ENCODE data around the gene AKAP8L.

DNA sequence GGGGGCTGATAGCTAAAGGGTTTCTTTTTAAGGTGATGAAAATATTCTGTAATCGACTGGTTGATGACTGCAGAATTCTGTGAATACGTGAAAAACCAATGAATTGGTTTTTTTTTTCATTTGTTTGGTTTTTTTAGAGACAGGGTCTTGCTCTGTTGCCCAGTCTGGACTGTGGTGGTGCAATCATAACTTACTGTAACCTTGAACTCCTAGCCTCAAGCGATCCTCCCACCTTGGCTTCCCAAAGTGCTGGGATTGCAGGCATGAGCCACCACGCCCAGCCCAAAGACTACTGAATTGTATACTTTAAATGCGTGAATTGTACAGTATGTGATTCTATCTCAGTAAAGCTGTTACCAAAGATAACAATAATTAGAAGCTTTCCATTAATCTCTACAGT is 24.4 kb downstream of the AKAP8L start:
- no peak for TF ChIP-seq RBBP5 (IDR thresholded peaks at IDR 0.05; ENCODE audit: borderline replicate concordance, insufficient read depth, low read length, poor library complexity, severe bottlenecking)
- TF ChIP-seq BRD4 (IDR thresholded peaks at IDR 0.05) = no peak
- TF ChIP-seq KDM2B (CRISPR knock-in tag; IDR thresholded peaks at IDR 0.05) = no peak
- no peak for TF ChIP-seq FOXM1 (IDR thresholded peaks at IDR 0.05; ENCODE audit: low read depth)
- TF ChIP-seq FOXM1 (CRISPR knock-in tag; IDR thresholded peaks at IDR 0.05; ENCODE audit: low read depth) = no peak
- no peak for TF ChIP-seq ZNF316 (IDR thresholded peaks at IDR 0.05)
- TF ChIP-seq, protein P1, sequence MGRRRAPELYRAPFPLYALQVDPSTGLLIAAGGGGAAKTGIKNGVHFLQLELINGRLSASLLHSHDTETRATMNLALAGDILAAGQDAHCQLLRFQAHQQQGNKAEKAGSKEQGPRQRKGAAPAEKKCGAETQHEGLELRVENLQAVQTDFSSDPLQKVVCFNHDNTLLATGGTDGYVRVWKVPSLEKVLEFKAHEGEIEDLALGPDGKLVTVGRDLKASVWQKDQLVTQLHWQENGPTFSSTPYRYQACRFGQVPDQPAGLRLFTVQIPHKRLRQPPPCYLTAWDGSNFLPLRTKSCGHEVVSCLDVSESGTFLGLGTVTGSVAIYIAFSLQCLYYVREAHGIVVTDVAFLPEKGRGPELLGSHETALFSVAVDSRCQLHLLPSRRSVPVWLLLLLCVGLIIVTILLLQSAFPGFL (CRISPR knock-in tag; IDR thresholded peaks at IDR 0.05) = no peak
- TF ChIP-seq ZNF274 (IDR thresholded peaks at IDR 0.05; ENCODE audit: borderline replicate concordance, low read depth, low read length) = no peak
- TF ChIP-seq ELF4 (CRISPR knock-in tag; IDR thresholded peaks at IDR 0.05) = no peak
- TF ChIP-seq POLR2AphosphoS5 (IDR thresholded peaks at IDR 0.05; ENCODE audit: control insufficient read depth, insufficient read depth, low read depth, low read length) = no peak
- TF ChIP-seq ZNF311 (CRISPR knock-in tag; IDR thresholded peaks at IDR 0.05) = no peak
- no peak for TF ChIP-seq BCOR (IDR thresholded peaks at IDR 0.05)
- TF ChIP-seq NONO (IDR thresholded peaks at IDR 0.05; ENCODE audit: low read depth in 2 of 2, low read length in 1 of 2) = no peak
